Hepatocyte (in vitro differentiated cells): ENCODE measurements around the gene DZIP3. TPM values are rescaled to one million over a fixed set of nuclear protein-coding genes. Genes with fewer than 3 reads are reported as not detected.

Experiments used
- DNase-seq: peaks from one replicate; pipeline ENCODE4 v3.0.0-alpha.2; 2016; ENCODE audit warnings: low spot score
- H2AFZ ChIP-seq: fragments of 200-600 bp; sonication (generic); 2 replicates; pipeline ENCODE4 v1.6.0; 2016; ENCODE audit warnings: antibody characterized with exemption, mild to moderate bottlenecking
- H3K27ac ChIP-seq: fragments of 200-600 bp; sonication (generic); 2 replicates; pipeline ENCODE4 v1.5.1; 2016; ENCODE audit warnings: mild to moderate bottlenecking
- H3K27me3 ChIP-seq: fragments of 200-600 bp; sonication (generic); 2 replicates; pipeline ENCODE4 v1.6.1; 2016
- H3K36me3 ChIP-seq: fragments of 200-600 bp; sonication (generic); replicated peaks from 2 replicates; pipeline ENCODE4 v1.5.1; 2016; ENCODE audit warnings: low read depth; ENCODE audit not compliant: insufficient read depth
- H3K4me1 ChIP-seq: fragments of 200-600 bp; sonication (generic); 2 replicates; pipeline ENCODE4 v1.5.1; 2016; ENCODE audit warnings: mild to moderate bottlenecking, moderate library complexity; ENCODE audit not compliant: insufficient read depth
- H3K4me2 ChIP-seq: fragments of 200-600 bp; sonication (generic); 2 replicates; pipeline ENCODE4 v1.6.0; 2016
- H3K4me3 ChIP-seq: fragments of 200-600 bp; sonication (generic); 2 replicates; pipeline ENCODE4 v1.5.1; 2016; ENCODE audit warnings: mild to moderate bottlenecking
- H3K79me2 ChIP-seq: fragments of 200-600 bp; sonication (generic); 2 replicates; pipeline ENCODE4 v1.6.0; 2017; ENCODE audit warnings: mild to moderate bottlenecking
- H3K9me2 ChIP-seq: fragments of 200-600 bp; sonication (generic); replicated peaks from 2 replicates; pipeline ENCODE4 v1.6.0; 2017; ENCODE audit warnings: mild to moderate bottlenecking; ENCODE audit not compliant: insufficient read depth
- H3K9me3 ChIP-seq: fragments of 200-600 bp; sonication (generic); 2 replicates; pipeline ENCODE4 v1.5.1; 2016; ENCODE audit warnings: low read depth, mild to moderate bottlenecking
- H4K20me1 ChIP-seq: fragments of 200-600 bp; sonication (generic); 2 replicates; pipeline ENCODE4 v1.6.0; 2016; ENCODE audit warnings: mild to moderate bottlenecking; ENCODE audit not compliant: insufficient read depth, poor library complexity, severe bottlenecking
- CTCF ChIP-seq: fragments of 200-600 bp; sonication (generic); IDR thresholded peaks from 2 replicates; pipeline ENCODE4 v1.5.1; 2016; ENCODE audit warnings: antibody characterized with exemption, mild to moderate bottlenecking; ENCODE audit not compliant: poor library complexity
- EZH2 ChIP-seq: fragments of 200-600 bp; sonication (generic); IDR thresholded peaks from 2 replicates; pipeline ENCODE4 v1.6.1; 2016; ENCODE audit warnings: antibody characterized with exemption, mild to moderate bottlenecking, borderline replicate concordance
- EZH2phosphoT487 ChIP-seq: fragments of 200-600 bp; sonication (generic); IDR thresholded peaks from one replicate; pipeline ENCODE4 v1.6.1; 2018; ENCODE audit warnings: antibody characterized with exemption, mild to moderate bottlenecking, low read depth, moderate library complexity; ENCODE audit not compliant: unreplicated experiment, severe bottlenecking
- WGBS: methylation state at CpG from one replicate; pipeline ENCODE4 v1.1.6; 2016; ENCODE audit warnings: low lambda C conversion rate; ENCODE audit errors: missing lambda C conversion rate; 5-methylcytosine and 5-hydroxymethylcytosine counted together
- polyA plus RNA-seq: library from polyadenylated mRNA; unstranded; fragments of >200 nt; fragmentation: Nextera tagmentation; extraction: Ambion mirVana; gene quantifications from 2 replicates; pipeline ENCODE4 v1.2.1, GENCODE V29; 2016
- total RNA-seq: library from RNA; depleted of rRNA; stranded (reverse); fragments of >200 nt; gene quantifications from 2 replicates; pipeline ENCODE4 v1.2.3, GENCODE V29; 2014

DZIP3 gene
- total and polyA plus RNA-seq, 2 experiments from 2014 or later, result 10.8 to 18.5 TPM

- Histone ChIP-seq H3K27me3 (no peaks in the 10 kb centered on the region), H2AFZ (no peak overlapping the region), H3K79me2 (no peaks in the 10 kb centered on the region), H3K36me3 (no peaks in the 10 kb centered on the region), H3K27ac (no peak overlapping the region), H3K4me3 (no peak overlapping the region), H3K4me1 (no peaks in the 10 kb centered on the region), H3K9me2 (no peaks in the 10 kb centered on the region), H4K20me1 (no peaks in the 10 kb centered on the region), H3K4me2 (no peak overlapping the region), H3K9me3 (no peaks in the 10 kb centered on the region)
- no peak for DNase-seq
- TF ChIP-seq EZH2phosphoT487 (no peak), EZH2 (no peak), CTCF (no peak)
- WGBS, result 78% methylated on average over 1 of the region's 1 CpG
These were observed 41.2 kb upstream of the DZIP3 start for GRCh38 chr3:108548304-108548703.

GRCh38 chr3:108548886-108549285 lies 40.6 kb upstream of the DZIP3 start:
- Histone ChIP-seq H3K4me2 (no peak overlapping the region), H2AFZ (no peak overlapping the region), H3K4me3 (no peak overlapping the region), H3K9me2 (no peaks in the 10 kb centered on the region), H3K36me3 (no peaks in the 10 kb centered on the region), H4K20me1 (no peaks in the 10 kb centered on the region), H3K79me2 (no peaks in the 10 kb centered on the region), H3K27ac (no peak overlapping the region), H3K4me1 (no peaks in the 10 kb centered on the region), H3K9me3 (no peaks in the 10 kb centered on the region), H3K27me3 (no peaks in the 10 kb centered on the region)
- TF ChIP-seq EZH2, result no peak
- TF ChIP-seq EZH2phosphoT487, result no peak
- no peak for TF ChIP-seq CTCF
- 85% methylated on average over 2 of the region's 2 CpGs for WGBS
- no peak for DNase-seq

- Histone ChIP-seq H3K9me2 (no peaks in the 10 kb centered on the region), H2AFZ (no peak overlapping the region), H3K4me3 (no peak overlapping the region), H4K20me1 (no peaks in the 10 kb centered on the region), H3K9me3 (no peaks in the 10 kb centered on the region), H3K27me3 (no peaks in the 10 kb centered on the region), H3K4me2 (no peak overlapping the region), H3K4me1 (peaks cover 7% of the 10 kb centered on the region), H3K79me2 (no peaks in the 10 kb centered on the region), H3K36me3 (no peaks in the 10 kb centered on the region), H3K27ac (no peak overlapping the region)
- WGBS, result 71% methylated on average over 4 of the region's 4 CpGs
- DNase-seq, result peak; percentile 64
- TF ChIP-seq CTCF, result peak; percentile 69
- no peak for TF ChIP-seq EZH2
- no peak for TF ChIP-seq EZH2phosphoT487
These were observed 37.0 kb upstream of the DZIP3 start for GRCh38 chr3:108552267-108553159.
